AG04450 (cell line): ENCODE measurements around the gene COL23A1. TPM values are rescaled to one million over a fixed set of nuclear protein-coding genes. Genes with fewer than 3 reads are reported as not detected.

Experiments used
- CTCF ChIA-PET: fragments of 300-600, 350-600 bp; formaldehyde crosslinking; extraction: SDS; loops from one replicate; lab custom pipeline; 2022; ENCODE audit warnings: antibody characterized with exemption, inconsistent platforms; lab: Charles Lee
- POLR2A ChIA-PET: fragments of 350-600 bp; formaldehyde crosslinking; extraction: SDS; loops from one replicate; lab custom pipeline; 2021; ENCODE audit warnings: antibody characterized with exemption, inconsistent platforms; lab: Yijun Ruan, JAX
- DNase-seq: peaks from one replicate; pipeline ENCODE4 v3.0.0-alpha.2; 2011; ENCODE audit warnings: low read depth, low spot score
- H3K27ac ChIP-seq: one replicate; pipeline ENCODE4 v1.5.1; 2012; ENCODE audit warnings: low read depth, low read length, control low read depth
- H3K27me3 ChIP-seq: one replicate; pipeline ENCODE4 v1.6.0; 2012; ENCODE audit warnings: low read length; ENCODE audit not compliant: control insufficient read depth, insufficient read depth
- H3K4me3 ChIP-seq: 2 replicates; pipeline ENCODE4 v1.5.1; 2011; ENCODE audit warnings: mild to moderate bottlenecking, low read depth, low read length, control low read depth
- H3K9me3 ChIP-seq: 2 replicates; pipeline ENCODE4 v1.5.1; 2012; ENCODE audit warnings: low read length; ENCODE audit not compliant: control insufficient read depth, insufficient read depth
- CTCF ChIP-seq: IDR thresholded peaks from 2 replicates; pipeline ENCODE4 v1.5.1; 2011; ENCODE audit warnings: low read depth, low read length, control low read depth, inconsistent platforms
- polyA plus RNA-seq: library from polyadenylated mRNA; depleted of rRNA; stranded (reverse); fragments of >200 nt; gene quantifications from 2 replicates; pipeline ENCODE4 v1.2.3, GENCODE V29; 2011

COL23A1 gene
- polyA plus RNA-seq, 1 experiment = not detected

- DNase-seq = no peak
- H3K4me3 ChIP-seq = peak overlapping the region; percentile 75
- no peaks in the 10 kb centered on the region for H3K27me3 ChIP-seq
- H3K9me3 ChIP-seq = no peaks in the 10 kb centered on the region; the same call in 1 of the 2 replicates
- ChIA-PET POLR2A (no interaction called here), CTCF (interaction anchor here (0.6 to 2.1 kb wide), 4 partner anchors 26 to 599 kb away, joined by 3 to 4 read pairs (median 3); no protein-coding TSS in a partner anchor)
- no peak overlapping the region for H3K27ac ChIP-seq
- no peak for TF ChIP-seq CTCF
Measured at GRCh38 chr5:178205749-178206047, 384.5 kb downstream of the COL23A1 start.

- H3K27me3 ChIP-seq = no peaks in the 10 kb centered on the region
- no peaks in the 10 kb centered on the region; the same call in 1 of the 2 replicates for H3K9me3 ChIP-seq
- TF ChIP-seq CTCF = no peak
- CTCF ChIA-PET = interaction anchor here (0.6 to 2.1 kb wide), 4 partner anchors 26 to 598 kb away, joined by 3 to 4 read pairs (median 3); no protein-coding TSS in a partner anchor
- DNase-seq = no peak
- no peak overlapping the region for H3K27ac ChIP-seq
- H3K4me3 ChIP-seq = peak overlapping the region; percentile 75
- POLR2A ChIA-PET = interaction anchor here (0.6 to 1.5 kb wide), 22 partner anchors 9 to 1668 kb away, joined by 3 to 20 read pairs (median 4); partner anchors contain the start of genes HNRNPH1, NHP2, PHYKPL and RNF44
Measured at GRCh38 chr5:178204935-178205748, 385.1 kb downstream of the COL23A1 start.

GRCh38 chr5:178204182-178204934, 385.8 kb downstream of the COL23A1 start, which contains the start of gene HNRNPAB:
HNRNPAB (plus strand) TSS chr5:178204533; CDS start chr5:178204838, 305 bp downstream.
- ChIA-PET CTCF (interaction anchor here (2.1 kb wide), 1 partner anchor 129 kb away, joined by 4 read pairs; no protein-coding TSS in a partner anchor), POLR2A (interaction anchor here (0.5 to 1.5 kb wide), 26 partner anchors 9 to 1667 kb away, joined by 3 to 20 read pairs (median 4); partner anchors contain the start of genes HNRNPH1, NHP2, PHYKPL and RNF44)
- no peak for TF ChIP-seq CTCF
- Histone ChIP-seq H3K27ac (peak within 1 kb of the TSS; percentile 11), H3K9me3 (no peaks in the 10 kb centered on the region; the same call in 1 of the 2 replicates), H3K4me3 (peak within 1 kb of the TSS; percentile 75), H3K27me3 (no peaks in the 10 kb centered on the region)
- DNase-seq = peak; percentile 95

GRCh38 chr5:178203670-178204181, 386.5 kb downstream of the COL23A1 start:
- H3K9me3 ChIP-seq = no peaks in the 10 kb centered on the region; the same call in 1 of the 2 replicates
- ChIA-PET POLR2A (interaction anchor here (0.7 to 1.5 kb wide), 22 partner anchors 9 to 1667 kb away, joined by 3 to 20 read pairs (median 4); partner anchors contain the start of genes HNRNPH1, NHP2, PHYKPL and RNF44), CTCF (interaction anchor here (2.1 kb wide), 1 partner anchor 128 kb away, joined by 4 read pairs; no protein-coding TSS in a partner anchor)
- H3K27me3 ChIP-seq = no peaks in the 10 kb centered on the region
- no peak for DNase-seq
- no peak for TF ChIP-seq CTCF
- peak overlapping the region; percentile 75 for H3K4me3 ChIP-seq
- H3K27ac ChIP-seq = peak overlapping the region; percentile 11
